PFSK-1 (cell line): ENCODE data around the gene FAM78B.

ENCODE experiments used
- FOXP2 ChIP-seq: optimal IDR thresholded peaks from 2 replicates; pipeline ENCODE3; 2011; ENCODE audit warnings: borderline replicate concordance, control low read depth, inconsistent platforms; ENCODE audit not compliant: insufficient read depth; ENCODE audit errors: extremely low read length, extremely low read depth
- POLR2AphosphoS5 ChIP-seq: IDR thresholded peaks from 2 replicates; pipeline ENCODE4 v1.6.1; 2012; ENCODE audit warnings: low read depth, mild to moderate bottlenecking, control low read depth, low read length, moderate library complexity
- SIN3A ChIP-seq: IDR thresholded peaks from 2 replicates; pipeline ENCODE4 v1.6.1; 2012; ENCODE audit warnings: mild to moderate bottlenecking, low read length, moderate library complexity, borderline replicate concordance; ENCODE audit not compliant: insufficient read depth
- TAF1 ChIP-seq: IDR thresholded peaks from 2 replicates; pipeline ENCODE4 v1.6.1; 2012; ENCODE audit warnings: low read length, control low read depth, borderline replicate concordance; ENCODE audit not compliant: insufficient read depth
- TF ChIP-seq, protein P1 (sequence below), 2 experiments: IDR thresholded peaks; 2 replicates each; pipeline versions ENCODE4 v1.6.1 to v1.8.0; 2011 to 2012; ENCODE audit warnings: low read depth in 2 of 2, low read length in 2 of 2, control low read depth in 1 of 2, inconsistent platforms in 1 of 2, mild to moderate bottlenecking in 1 of 2, moderate library complexity in 1 of 2; ENCODE audit not compliant: insufficient read depth in 1 of 2

The FAM78B gene

DNA sequence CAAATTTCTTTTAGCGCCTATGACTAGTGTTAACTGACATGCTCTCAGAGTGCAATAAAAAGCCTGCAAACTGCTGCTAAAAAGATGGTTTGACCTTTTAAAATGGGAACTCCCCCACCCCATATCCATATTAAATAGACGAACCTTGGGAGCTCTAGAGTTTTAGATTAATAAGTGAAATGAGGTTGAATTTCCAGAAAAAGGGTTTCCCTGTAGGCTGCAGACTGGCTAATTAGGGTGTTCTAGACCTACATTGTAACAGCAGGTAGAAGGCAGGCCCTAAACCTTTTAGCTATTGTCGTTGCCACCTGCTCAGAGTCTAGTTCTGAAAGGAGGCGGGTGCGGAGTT, 2.2 kb downstream of the FAM78B start:
- TF ChIP-seq FOXP2 (no peak), POLR2AphosphoS5 (no peak)

DNA sequence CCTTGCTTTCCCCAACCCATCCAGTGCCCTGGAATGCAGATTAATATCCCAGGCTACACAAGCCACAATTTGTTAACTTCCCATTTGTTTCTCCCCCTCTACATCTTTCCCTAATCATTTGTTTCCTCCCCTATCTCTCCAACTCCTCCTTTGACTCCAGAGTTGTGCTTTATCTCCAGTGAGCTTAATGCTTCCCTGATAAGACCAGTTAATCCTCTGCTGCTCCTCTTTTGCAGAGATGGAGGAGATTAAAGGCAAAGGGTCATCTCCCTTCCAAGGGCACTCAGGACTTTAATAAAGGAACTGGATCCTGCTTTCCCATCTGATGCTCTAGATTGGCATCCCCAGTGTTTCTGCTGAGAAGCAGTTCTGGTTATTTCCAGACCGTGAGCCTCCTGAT, 7.1 kb downstream of the FAM78B start:
- no peak for TF ChIP-seq SIN3A
- no peak for TF ChIP-seq TAF1
- TF ChIP-seq FOXP2: no peak
- no peak for TF ChIP-seq POLR2AphosphoS5
- TF ChIP-seq, protein P1, sequence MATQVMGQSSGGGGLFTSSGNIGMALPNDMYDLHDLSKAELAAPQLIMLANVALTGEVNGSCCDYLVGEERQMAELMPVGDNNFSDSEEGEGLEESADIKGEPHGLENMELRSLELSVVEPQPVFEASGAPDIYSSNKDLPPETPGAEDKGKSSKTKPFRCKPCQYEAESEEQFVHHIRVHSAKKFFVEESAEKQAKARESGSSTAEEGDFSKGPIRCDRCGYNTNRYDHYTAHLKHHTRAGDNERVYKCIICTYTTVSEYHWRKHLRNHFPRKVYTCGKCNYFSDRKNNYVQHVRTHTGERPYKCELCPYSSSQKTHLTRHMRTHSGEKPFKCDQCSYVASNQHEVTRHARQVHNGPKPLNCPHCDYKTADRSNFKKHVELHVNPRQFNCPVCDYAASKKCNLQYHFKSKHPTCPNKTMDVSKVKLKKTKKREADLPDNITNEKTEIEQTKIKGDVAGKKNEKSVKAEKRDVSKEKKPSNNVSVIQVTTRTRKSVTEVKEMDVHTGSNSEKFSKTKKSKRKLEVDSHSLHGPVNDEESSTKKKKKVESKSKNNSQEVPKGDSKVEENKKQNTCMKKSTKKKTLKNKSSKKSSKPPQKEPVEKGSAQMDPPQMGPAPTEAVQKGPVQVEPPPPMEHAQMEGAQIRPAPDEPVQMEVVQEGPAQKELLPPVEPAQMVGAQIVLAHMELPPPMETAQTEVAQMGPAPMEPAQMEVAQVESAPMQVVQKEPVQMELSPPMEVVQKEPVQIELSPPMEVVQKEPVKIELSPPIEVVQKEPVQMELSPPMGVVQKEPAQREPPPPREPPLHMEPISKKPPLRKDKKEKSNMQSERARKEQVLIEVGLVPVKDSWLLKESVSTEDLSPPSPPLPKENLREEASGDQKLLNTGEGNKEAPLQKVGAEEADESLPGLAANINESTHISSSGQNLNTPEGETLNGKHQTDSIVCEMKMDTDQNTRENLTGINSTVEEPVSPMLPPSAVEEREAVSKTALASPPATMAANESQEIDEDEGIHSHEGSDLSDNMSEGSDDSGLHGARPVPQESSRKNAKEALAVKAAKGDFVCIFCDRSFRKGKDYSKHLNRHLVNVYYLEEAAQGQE (IDR thresholded peaks at IDR 0.05; ENCODE audit: insufficient read depth in 1 of 2, low read depth in 2 of 2, low read length in 2 of 2): no peak

DNA sequence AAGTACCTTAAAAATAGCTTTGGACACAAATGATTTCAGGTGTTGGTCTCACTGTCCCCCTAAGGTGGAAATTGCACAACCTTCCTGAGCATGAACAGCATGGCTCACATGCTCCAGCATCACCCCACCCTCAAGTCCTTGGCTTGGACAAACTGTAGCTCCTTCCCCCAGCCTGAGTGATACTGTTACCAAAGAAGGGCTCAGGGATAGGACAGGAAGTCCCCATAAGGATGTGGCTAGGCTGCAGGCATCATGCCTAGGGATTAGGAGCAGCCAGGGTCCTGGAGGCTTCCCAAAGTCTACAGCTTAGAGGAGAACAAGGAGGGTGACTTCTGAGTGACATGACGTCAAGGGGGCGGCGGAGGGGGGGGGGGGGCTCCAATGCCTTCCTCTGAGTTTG, 10.1 kb downstream of the FAM78B start:
- TF ChIP-seq TAF1: no peak
- TF ChIP-seq POLR2AphosphoS5: no peak
- TF ChIP-seq, protein P1 (IDR thresholded peaks at IDR 0.05; ENCODE audit: insufficient read depth in 1 of 2, low read depth in 2 of 2, low read length in 2 of 2): no peak
- no peak for TF ChIP-seq FOXP2
- no peak for TF ChIP-seq SIN3A

DNA sequence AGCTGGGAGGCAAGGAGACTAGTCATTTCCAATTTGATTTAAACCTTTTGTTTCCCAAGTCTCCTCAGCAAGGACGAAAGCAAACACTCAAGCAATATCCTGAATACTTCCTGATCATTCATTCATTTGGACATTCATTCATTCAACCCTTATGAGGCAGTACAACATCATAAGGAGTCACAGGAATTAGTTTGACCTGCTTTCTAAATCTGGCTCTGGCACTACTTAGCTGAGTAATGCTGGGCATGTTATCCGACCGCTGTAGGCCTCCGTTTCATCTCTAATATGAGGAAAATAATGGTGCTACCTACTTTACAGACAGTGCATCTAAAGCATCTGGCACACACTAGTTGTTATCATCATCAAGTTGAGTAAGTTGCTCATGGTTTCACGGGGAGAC, 11.7 kb downstream of the FAM78B start:
- TF ChIP-seq, protein P1 (IDR thresholded peaks at IDR 0.05; ENCODE audit: insufficient read depth in 1 of 2, low read depth in 2 of 2, low read length in 2 of 2): no peak
- no peak for TF ChIP-seq FOXP2
- TF ChIP-seq TAF1: no peak
- no peak for TF ChIP-seq POLR2AphosphoS5
- no peak for TF ChIP-seq SIN3A

DNA sequence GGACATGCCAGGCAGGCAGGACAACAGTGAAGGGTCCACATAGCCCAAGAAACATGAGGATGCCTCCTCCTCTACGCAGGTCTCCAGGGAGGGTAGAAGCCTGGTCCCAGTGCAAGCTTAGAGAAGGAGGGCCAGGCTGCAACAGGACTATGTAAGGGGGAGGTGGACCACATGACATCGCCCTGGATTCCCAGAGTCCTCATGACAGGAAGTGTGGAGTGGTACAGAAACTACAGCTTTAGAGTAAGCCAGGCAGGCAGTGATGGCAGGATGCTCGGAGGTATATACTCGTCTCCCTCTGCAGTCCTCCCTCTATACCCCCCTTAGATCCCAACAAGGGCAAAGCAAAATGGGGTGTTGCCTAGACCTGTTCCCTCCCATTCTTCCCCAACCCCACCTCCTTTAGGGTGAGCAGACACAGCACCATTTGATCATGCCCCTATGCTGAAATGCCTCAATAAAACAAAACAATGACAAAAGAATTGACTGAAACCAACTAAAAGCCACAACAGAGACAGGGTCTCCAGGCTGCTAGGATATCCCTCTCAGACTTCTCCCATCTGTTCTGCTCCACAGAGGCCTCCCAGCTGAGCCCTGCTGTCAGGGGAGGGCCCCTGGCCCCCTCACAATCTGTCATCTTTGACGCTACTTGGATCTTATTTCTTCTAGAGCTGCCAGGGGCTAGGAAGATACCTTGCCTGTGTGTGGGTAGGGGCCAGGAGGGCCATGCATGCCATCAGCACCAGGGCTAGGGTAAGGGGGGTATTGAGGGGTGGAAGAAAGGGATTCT, 13.1 kb downstream of the FAM78B start:
- TF ChIP-seq FOXP2 (no peak), POLR2AphosphoS5 (no peak), SIN3A (no peak), TAF1 (no peak)
- TF ChIP-seq, protein P1 (IDR thresholded peaks at IDR 0.05; ENCODE audit: insufficient read depth in 1 of 2, low read depth in 2 of 2, low read length in 2 of 2): no peak
